ENCODE results near the gene TBXAS1.

TBXAS1 gene

GRCh38 chr7:139953229-139953628 lies 124.2 kb downstream of the TBXAS1 start:
- no peak for DNase-seq

- no peak for DNase-seq
Measured at GRCh38 chr7:139955109-139955820, 126.2 kb downstream of the TBXAS1 start.

GRCh38 chr7:139958599-139959284 lies 129.7 kb downstream of the TBXAS1 start:
- DNase-seq: no peak

DNA sequence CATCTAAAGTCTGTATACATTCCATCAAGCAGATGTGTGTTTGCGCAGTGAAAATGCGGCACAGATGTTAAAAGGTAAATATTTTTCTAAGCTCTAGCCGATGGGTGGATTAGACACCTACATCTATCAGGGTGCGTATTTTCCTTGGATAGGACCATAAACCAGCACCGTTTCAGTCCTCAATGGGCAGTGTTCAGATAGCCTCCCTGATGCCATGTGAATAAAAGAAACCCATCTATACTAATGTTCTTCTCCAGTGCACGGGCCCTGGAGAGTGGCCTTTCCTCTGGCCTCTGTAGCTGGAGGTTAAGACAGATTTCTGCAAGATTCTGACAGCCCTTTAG lies 130.2 kb downstream of the TBXAS1 start:
- no peak for DNase-seq

GRCh38 chr7:139959718-139960117 lies 130.7 kb downstream of the TBXAS1 start:
- DNase-seq: no peak

- DNase-seq: no peak
Measured at GRCh38 chr7:139960157-139960556, 131.1 kb downstream of the TBXAS1 start.

- no peak for DNase-seq
Measured at GRCh38 chr7:139965942-139966628, 137.0 kb downstream of the TBXAS1 start.

GRCh38 chr7:139966949-139967348 lies 137.9 kb downstream of the TBXAS1 start:
- no peak for DNase-seq

DNA sequence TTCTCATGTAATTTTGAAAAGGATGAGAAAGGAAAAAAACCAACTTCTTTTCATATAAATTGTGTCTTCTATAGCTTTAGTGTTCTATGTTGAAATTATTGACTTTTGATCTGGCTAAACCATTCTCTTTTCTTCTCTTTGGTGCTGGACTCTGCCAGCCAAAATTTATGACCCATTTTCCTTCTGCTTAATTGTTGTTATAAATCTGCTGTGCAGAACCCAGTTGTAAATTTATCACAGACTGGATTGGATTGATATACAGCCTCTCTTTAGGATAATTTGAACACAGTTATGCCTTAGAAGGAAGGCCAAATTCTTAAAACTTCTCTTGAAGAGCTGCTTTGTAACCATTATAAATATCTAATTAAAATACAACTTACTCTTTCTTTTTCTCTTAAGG lies 139.9 kb downstream of the TBXAS1 start:
- no peak for DNase-seq

GRCh38 chr7:139972029-139972428 lies 143.0 kb downstream of the TBXAS1 start:
- DNase-seq: no peak

DNA sequence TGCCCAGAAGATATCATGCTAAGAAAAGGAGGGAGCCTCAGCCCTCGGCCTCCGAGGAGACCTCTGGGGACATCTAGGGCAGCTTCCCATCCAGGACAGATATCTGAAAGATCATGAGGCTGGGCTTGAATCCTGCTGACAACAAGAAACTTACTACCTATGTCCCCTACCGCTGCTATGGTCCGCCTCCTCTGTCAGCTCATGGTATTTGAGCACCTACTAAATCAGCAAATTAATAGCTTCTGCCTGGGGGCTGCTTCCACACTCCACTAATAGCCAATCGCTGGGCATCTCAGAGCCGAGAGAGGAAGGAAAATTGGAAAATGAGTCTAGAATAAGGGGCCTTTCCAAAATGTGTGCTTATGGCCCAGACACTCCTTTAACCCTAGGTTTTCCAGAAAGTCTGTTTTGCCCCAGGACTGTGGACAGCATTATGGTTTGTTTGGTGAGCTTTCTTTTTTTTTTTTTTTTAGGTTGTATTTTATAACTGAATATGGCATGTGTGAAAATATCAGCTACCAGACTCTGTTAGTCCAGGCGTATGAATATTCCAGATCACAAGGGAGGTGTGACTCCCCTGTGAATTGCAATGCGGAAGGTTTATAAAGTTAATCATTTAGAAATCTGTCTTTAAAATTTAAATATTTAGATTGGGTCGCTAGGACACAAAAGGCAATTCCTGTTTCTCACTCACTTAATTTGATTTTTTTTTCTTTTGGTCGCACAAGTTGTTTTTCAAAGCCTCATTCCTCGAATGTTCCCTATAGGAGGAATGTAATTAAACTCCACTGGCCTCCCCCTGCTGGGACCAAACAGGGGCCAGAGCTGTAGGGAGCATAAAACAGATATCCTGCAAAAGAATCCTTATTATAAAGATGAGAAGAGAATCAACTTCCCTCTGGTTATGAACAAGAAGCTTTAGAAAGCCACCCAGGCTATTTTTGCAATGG lies 144.3 kb downstream of the TBXAS1 start:
- no peak for DNase-seq

GRCh38 chr7:139974179-139974811 lies 145.2 kb downstream of the TBXAS1 start:
- DNase-seq: no peak

GRCh38 chr7:139976055-139976837 lies 147.2 kb downstream of the TBXAS1 start:
- no peak for DNase-seq

DNA sequence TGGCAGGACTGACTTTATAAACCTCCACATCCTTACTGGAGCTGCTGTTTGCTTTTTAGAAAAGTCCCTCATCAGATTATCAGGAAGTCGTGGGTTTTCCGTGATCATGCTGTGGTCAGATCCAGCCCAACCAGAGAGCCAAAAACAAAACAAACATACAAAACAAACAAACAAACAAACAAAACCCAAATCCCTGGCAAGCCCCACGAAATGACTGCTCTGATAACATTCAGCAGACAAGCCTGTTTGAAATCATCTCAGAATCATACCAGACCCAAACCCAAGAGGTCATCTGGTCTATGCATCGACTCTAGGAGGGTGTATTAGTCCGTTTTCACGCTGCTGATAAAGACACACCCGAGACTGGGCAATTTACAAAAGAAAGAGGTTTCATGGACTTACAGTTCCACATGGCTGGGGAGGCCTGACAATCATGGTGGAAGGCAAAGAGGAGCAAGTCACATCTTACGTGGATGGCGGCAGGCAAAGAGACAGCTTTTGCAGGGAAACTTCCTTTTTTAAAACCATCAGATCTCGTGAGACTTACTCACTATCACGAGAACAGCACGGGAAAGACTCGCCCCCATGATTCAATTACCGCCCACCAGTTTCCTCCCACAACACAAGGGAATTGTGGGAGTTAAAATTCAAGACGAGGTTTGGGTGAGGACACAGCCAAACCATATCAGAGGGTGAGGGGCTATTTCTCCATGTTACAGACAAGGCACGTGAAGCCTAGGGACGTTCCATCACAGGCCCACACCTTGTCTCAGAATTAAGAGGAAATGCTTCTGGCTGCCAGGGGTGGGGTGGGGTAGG lies 148.0 kb downstream of the TBXAS1 start:
- DNase-seq: no peak

GRCh38 chr7:139981511-139981895 lies 152.4 kb downstream of the TBXAS1 start:
- no peak for DNase-seq

GRCh38 chr7:139982927-139983920 lies 154.2 kb downstream of the TBXAS1 start:
- no peak for DNase-seq

GRCh38 chr7:139984642-139985539 lies 155.8 kb downstream of the TBXAS1 start:
- no peak for DNase-seq

DNA sequence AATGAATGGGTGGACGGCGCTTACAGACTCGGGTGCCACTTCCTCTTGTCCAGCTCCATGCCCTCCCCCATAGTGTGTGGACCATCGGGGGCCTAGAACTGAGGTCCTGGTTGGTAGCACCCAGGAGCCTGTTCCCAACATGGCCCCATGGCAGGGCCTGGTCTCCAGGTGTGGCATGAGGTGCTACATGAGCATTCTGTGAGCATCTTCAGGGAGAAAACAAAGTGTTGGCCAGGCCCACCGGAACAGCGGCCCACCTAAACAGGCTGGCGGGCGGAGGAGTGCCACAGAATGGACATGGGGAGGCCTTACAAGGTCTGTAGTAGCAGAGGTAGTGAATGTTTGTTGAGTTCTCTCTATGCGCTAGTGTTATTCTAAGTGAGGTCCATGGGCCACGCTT lies 156.7 kb downstream of the TBXAS1 start:
- no peak for DNase-seq

Measured in CD4-positive, alpha-beta T cell treated with Interleukin-4 for 1 hour (primary cell).